ENCODE results near the gene TRPM3. TPM values are rescaled to one million over a fixed set of nuclear protein-coding genes. Genes with fewer than 3 reads are reported as not detected.

TRPM3 gene
- total and polyA plus RNA-seq, 2 of the 8 experiments (the other 6 are each of a cell fraction or from before 2014, with no cell fraction given): 2.4 to 10.9 TPM

GRCh38 chr9:70614786-70615463 lies 506.5 kb downstream of the TRPM3 start:
- Histone ChIP-seq H3K4me2 (ENCODE audit: insufficient read depth in 1 of 2, low read depth in 2 of 2, low read length in 2 of 2) (no peak overlapping the region), H3K79me1 (ENCODE audit: low read depth, low read length) (no peaks in the 10 kb centered on the region), H3K18ac (ENCODE audit: extremely low read depth, low read length) (no peak overlapping the region), H2BK5ac (ENCODE audit: low read depth, low read length) (no peak overlapping the region), H2BK20ac (ENCODE audit: low read length) (no peak overlapping the region), H3K23ac (ENCODE audit: insufficient read length) (no peak overlapping the region), H4K20me1 (replicated peaks in 1 of 2; ENCODE audit: control insufficient read depth in 1 of 2, insufficient read depth in 2 of 2, low read length in 2 of 2) (no peaks in the 10 kb centered on the region), H3K4ac (replicated peaks; ENCODE audit: insufficient read length, low read depth, low read length) (no peak overlapping the region), H3K4me3 (ENCODE audit: extremely low read depth in 1 of 4, insufficient read depth in 2 of 4, low read depth in 3 of 4, low read length in 4 of 4) (no peak overlapping the region), H3K79me2 (ENCODE audit: control insufficient read depth in 1 of 2, insufficient read depth in 2 of 2, low read length in 2 of 2) (no peaks in the 10 kb centered on the region), H4K5ac (ENCODE audit: insufficient read length, low read depth, low read length) (no peak overlapping the region), H3K14ac (ENCODE audit: insufficient read length) (no peak overlapping the region), H3K23me2 (ENCODE audit: low read depth, low read length) (no peaks in the 10 kb centered on the region), H3K4me1 (replicated peaks in 1 of 4; ENCODE audit: control insufficient read depth in 3 of 4, insufficient read depth in 4 of 4, low read length in 3 of 4) (no peaks in the 10 kb centered on the region), H3K27me3 (replicated peaks in 1 of 4; ENCODE audit: control insufficient read depth in 3 of 4, extremely low read depth in 1 of 4, insufficient read depth in 3 of 4, low read length in 3 of 4) (no peaks in the 10 kb centered on the region; a peak in 1 of 7 replicates), H3K27ac (ENCODE audit: low read depth, low read length) (no peak overlapping the region), H3K56ac (replicated peaks; ENCODE audit: insufficient read length, low read depth, low read length) (no peak overlapping the region), H3K9ac (replicated peaks in 1 of 4; ENCODE audit: extremely low read depth in 1 of 4, low read depth in 3 of 4, low read length in 3 of 4) (no peak overlapping the region), H2BK15ac (ENCODE audit: low read length) (no peak overlapping the region), H2AK5ac (ENCODE audit: low read depth, low read length) (no peak overlapping the region), H4K8ac (ENCODE audit: extremely low read depth, insufficient read depth, low read length) (no peak overlapping the region), H4K91ac (replicated peaks; ENCODE audit: insufficient read length, low read length) (no peak overlapping the region), H2BK120ac (replicated peaks; ENCODE audit: low read depth, low read length) (no peak overlapping the region), H2BK12ac (ENCODE audit: low read depth, low read length) (no peak overlapping the region), H3K9me3 (ENCODE audit: insufficient read depth in 2 of 2, low read depth in 1 of 2, low read length in 1 of 2) (no peaks in the 10 kb centered on the region), H3K36me3 (ENCODE audit: control insufficient read depth in 2 of 4, insufficient read depth in 4 of 4, low read length in 3 of 4) (peaks cover 0 to 5% (median 3%) of the 10 kb centered on the region in 4 experiments; a peak in 3 of 8 replicates), H2AFZ (ENCODE audit: low read length) (no peak overlapping the region)
- TF ChIP-seq JUN (IDR thresholded peaks at IDR 0.05; ENCODE audit: low read depth, low read length) (no peak), BRCA1 (IDR thresholded peaks at IDR 0.05; ENCODE audit: low read depth, low read length) (no peak), EGR1 (IDR thresholded peaks at IDR 0.05; ENCODE audit: borderline replicate concordance, low read depth, low read length) (no peak), CBX8 (IDR thresholded peaks at IDR 0.05; ENCODE audit: borderline replicate concordance, low read depth, low read length) (no peak)
- FAIRE-seq: no peak
- no peak for DNase-seq (ENCODE audit: low read depth in 1 of 2, low spot score in 2 of 2)
- ChIA-PET CTCF (ENCODE audit: partially characterized antibody) (interaction anchor here (3.0 kb wide), 1 partner anchor 13 kb away, joined by 14 read pairs; no protein-coding TSS in a partner anchor), POLR2A (ENCODE audit: partially characterized antibody) (no interaction called here)
- WGBS, 2 experiments (ENCODE audit: extremely low coverage in 1 of 2, insufficient coverage in 1 of 2, insufficient read length in 1 of 2, insufficient replicate concordance in 2 of 2, low coverage in 1 of 2, low lambda C conversion rate in 2 of 2, missing lambda C conversion rate in 1 of 2): 94% methylated on average over 4 of the region's 4 CpGs; no CpG with 5 or more reads in 1 of the 2 experiments

Data from H1 (cell line).